Midbrain (tissue), 1 donor: ENCODE measurements around the gene FLRT1.

Experiments used
- DNase-seq: peaks from one replicate; lab custom pipeline; 2025; lab: John Stamatoyannopoulos, UW

Gene FLRT1

DNA sequence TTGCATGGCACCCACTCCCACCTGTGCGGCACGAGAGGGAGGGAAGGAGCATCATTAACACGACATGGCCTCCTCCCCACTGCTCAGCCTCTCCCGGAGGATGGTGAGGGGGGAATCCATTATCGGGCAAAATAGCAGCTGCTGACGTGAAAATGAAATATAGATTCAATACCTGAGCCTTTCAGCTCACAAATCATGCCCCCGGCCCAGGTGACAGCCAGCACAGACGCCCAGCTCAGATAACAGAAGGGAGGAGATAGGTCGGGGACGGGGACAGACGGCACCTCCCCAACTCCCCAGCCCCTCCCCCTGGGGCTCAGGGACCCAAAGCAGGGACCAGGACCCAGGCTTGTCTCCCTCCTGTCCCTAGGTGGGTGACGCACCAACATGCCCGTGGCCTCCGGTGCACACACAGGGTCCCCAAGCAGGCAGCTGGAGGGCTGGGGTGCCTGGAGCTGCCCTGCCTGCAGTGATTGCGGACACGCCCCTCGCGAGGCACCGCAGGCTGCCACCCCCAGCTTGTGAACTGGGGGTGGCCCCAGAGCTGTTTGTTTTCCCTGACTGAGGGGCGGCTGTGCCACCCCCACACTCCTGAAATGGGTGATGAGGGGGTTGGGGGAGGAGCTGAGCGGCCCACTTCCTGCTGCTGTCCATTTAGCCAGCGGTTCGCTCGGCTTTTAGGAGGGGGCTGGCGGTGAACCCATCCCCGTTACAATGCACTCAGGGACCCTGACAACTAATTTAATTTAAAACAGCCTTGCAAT, 31.7 kb downstream of the FLRT1 start:
- DNase-seq: no peak

DNA sequence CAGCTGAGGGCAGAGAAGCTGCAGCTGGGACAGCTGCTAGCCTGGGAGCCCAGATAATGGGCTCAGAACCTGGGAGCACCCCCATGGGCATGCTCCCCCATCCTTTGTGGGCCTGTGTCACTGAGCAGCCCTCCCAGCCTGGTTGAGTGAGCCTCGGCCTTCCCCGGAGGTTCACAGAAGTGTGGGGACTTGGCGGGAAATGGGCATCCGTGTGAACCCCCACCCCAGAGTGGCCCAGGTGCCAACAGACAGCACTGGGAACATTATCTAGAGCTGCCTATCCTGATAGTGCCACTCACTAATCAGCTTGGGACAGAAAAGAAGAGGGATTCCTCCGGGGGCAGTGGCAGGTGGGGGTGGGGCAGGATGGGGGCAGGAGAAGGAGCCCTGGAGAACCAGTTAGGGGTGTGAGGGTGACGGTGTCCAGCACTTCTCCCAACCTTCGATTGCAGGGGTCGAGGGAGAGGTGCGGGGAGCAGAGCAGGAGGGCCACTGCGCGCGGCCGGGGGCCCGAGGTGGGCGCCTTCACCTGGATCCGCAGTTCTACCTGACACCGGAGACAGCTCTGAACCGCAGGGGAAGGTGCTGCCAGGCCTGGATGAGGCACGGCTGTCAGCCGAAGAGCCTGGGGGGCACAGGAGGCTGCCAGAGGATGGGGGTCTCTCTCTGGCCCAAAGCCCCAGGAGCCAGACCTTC, 33.1 kb downstream of the FLRT1 start:
- no peak for DNase-seq

DNA sequence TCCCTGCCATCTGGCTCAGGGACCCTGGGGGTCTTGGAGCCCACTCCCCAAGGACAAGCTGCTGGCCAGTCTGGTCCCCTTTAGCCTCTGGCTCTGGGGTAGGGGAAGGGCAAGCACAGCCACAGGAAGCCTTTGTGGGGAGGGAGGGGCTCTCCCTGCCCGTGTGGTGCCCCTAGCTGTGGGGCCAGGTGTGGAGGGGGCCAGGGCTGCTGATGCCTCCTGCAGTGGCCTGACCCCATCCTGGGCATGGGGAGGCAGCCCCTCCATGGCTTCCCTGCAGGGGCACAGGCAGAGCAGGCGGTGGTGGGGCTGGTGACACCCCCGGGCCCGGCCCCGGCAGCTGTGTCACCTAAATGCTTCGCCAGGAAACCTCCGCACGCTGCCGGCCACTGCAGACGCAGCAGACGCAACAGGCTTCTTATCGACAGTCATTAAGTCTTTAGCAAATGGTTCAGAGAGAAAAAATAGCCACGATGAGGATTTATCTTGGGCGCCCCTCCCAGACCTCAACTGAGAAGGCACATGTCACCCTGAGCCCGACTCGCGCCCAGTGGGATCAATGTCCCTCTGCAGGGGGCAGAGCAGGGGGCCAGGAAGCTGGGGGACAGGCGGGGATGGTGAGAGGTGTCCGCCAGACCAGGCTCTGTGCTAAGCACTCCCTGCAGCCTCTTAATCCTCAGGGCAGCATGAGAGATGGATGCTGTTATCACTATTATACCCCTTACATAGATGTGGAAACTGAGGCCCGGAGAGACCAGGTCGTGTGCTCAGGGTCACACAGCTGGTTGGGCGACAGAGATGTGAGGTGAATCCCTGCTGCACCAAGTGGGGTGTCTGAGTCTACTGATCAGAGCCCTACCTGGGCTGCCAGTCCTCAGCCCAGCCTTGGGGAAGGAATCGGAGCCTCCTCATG, 33.9 kb downstream of the FLRT1 start:
- DNase-seq: no peak

GRCh38 chr11:64070314-64070681, 34.6 kb downstream of the FLRT1 start:
- DNase-seq: no peak

DNA sequence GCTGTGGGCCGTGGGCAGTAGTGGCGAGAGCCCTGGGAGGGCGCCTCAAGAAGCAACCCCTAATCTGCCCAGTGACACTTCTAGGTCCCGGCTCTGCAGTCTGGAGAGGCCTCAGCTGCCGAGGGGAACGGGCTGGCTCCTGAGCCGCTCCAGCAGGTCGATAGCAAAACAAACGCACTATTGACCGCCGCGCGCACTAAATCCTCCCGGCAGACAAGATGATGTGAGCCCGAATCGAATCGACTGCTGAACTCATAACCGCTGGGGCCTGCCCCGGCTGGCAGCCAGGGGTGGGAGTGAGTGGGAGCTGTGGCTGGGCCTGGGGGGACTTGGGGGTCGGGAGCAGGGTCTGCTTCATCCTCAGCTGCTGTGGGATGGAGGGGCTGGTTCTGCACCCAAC, 36.1 kb downstream of the FLRT1 start:
- peak; percentile 29 for DNase-seq

- DNase-seq: no peak
Observed at GRCh38 chr11:64072403-64072802, 36.7 kb downstream of the FLRT1 start.

DNA sequence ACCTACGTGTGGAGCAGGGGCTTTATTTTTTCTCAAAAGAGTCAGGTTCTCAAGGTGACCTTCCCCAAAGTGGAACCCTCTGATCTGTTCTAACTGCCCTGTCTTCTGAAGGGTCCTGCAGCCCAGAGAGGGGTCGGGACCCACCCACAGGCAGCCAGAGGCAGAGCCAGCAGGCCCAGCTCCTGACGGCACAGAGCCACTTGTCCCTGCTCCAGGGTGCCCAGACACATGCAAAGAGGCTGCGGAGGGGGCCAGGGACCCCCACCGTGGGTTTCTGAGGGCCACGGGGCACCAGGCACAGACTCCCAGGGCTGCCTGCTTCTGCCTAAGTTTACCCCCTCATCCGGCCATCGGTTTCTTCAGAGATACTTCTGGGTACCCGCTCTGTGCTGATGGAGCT, 37.1 kb downstream of the FLRT1 start:
- no peak for DNase-seq

- no peak for DNase-seq
Observed at GRCh38 chr11:64073542-64073941, 37.8 kb downstream of the FLRT1 start.

- DNase-seq: no peak
Observed at GRCh38 chr11:64074239-64074638, 38.5 kb downstream of the FLRT1 start.

DNA sequence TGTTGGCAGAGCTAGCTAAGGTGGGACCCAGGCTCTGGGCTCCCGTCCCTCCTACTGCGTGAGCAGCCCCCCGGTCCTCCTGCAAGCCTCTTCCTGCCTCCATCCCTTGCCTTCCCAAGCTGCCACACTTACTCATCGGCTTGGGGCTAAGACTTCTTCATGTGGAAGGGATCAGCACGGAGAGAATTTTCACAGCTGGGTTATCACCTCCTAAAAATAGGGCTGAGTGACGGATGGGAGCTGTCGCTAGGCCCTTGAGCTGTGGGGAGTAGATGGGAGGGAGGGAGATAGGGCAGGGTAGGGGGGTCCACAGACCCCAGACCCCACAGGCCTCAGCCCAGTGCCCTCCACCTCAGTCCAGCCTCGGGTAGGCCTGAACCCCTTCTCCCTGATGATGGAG, 41.0 kb downstream of the FLRT1 start:
- no peak for DNase-seq

GRCh38 chr11:64077607-64078006, 41.9 kb downstream of the FLRT1 start:
- no peak for DNase-seq

- DNase-seq: no peak
Observed at GRCh38 chr11:64078284-64078683, 42.6 kb downstream of the FLRT1 start.

DNA sequence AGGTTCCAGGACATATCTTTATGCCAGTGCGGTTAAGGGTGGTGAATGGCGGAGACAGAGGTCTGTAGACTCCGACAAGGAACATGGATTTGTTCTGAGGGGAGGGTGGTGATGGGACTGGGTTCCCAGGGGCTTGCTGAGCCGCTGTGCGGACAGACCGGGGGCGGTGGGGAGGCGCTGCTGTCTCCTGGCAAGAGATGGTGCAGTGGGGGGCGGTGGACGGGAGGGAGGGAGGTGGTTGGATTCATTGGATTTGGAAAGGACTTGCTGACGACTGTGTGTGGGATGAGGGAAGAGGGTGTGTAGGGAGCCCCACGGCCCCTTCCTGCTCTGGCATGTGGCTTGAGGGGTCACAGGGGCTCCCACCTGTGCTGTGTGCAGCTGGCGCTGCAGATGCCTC, 43.2 kb downstream of the FLRT1 start:
- no peak for DNase-seq

- no peak for DNase-seq
Observed at GRCh38 chr11:64080390-64080789, 44.7 kb downstream of the FLRT1 start.

DNA sequence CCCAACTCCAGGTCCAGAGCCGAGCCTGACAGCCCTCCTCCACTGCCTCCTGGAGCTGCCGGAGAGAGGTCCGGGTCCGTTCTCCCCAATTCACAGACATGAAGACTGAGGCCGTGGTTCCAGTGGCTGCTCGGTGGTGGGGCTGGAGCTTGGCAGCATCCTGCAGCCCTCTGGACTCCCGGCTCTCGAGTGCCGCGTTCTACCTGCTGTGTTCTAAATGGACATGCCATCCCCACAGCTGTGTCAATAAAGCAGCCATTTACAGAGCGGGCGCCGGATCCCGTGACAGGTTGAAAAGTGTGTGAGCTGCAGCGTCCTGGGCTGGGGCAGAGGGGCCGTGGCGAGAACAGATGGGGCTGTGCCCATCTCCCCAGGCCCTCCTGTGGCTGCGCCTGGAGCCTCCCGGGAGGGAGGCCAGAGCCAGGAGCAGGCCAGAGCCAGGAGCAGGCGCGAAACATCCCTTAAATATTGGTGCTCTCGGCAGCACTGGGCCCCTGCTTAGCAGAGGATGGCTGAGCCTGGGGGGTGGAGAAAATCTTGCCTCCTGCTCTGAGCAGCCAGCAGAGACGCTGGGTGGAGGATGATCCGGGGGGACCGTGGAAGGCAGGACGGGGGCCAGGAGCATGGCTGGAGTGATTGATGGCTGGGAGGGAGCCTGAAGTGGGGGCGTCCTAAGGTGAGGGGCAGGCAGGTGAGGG, 46.2 kb downstream of the FLRT1 start:
- DNase-seq: no peak

GRCh38 chr11:64083398-64084080, 47.8 kb downstream of the FLRT1 start:
- DNase-seq: no peak

DNA sequence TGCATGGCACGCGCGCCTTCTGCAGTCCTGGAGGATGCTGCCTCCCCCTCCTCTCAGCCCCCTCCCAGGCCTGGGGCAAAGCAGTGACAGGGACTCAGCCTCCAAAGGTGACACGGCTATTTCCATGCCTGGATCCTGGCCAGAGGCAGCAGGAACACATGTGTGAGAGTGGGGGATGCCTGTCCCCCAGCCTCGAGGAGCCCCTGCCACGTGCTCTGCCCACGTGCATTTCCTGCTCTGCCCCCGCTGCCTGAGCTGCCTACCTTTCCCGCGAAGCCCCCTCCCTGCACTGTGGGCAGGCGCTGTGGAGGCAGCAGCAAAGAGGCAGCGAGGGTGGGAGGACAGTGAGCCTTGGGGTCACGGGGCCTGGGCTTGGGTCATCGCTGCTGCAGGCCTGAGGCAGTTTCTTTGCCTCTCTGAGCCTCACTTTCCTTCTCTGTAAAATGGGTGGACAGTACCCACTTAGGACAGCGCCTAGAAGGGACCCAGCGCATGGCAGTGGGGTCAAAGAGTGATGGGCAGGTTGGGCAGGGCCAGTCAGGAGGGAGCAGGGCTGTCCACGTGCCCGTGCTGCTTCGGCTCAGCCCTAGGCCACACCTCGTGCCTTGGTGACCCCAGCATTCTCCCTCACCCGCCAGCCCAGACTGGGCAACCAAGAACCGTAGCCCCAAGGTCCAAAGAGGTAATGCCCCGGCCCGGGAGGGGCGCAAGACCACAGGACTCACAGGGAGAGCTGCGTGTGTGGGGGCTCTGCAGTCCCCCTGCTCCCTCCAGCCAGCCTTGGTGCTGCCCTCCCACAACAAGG, 48.6 kb downstream of the FLRT1 start:
- no peak for DNase-seq

DNA sequence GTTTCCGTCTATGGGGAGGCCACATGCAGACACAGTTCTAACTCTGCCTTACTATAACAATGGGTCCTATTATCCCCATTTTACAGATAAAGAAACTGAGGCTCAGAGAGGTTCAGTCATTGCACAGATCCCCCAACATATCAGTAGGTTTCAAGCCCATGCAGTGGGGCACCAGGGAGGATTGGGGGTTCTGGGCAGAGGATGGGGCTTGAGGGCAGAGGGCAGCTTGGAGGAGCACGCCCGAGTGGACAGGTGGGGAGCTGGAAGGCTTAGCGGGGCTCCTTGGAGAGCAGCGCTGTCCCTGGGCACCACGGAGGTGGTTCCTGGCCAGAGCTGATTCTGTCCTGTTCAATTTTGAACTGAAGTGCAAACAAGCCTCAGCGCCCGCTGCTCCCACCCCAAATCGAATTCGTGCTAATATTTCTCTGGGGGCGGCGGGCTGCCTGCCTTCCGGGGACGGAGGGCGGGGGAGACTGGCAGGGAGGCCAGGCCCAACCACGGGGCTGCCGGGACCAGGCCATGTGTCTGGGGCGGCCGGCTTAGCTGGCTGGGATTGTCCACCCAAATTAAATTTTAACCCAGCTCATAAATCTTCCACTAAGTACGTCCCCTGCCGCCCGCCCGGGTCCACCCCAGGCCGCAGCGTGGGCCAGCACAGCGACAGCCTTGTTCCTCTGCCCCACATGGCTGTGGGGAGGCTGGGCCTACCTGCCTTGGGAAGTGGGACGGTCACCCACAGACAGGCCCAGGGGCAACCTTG, 49.4 kb downstream of the FLRT1 start:
- DNase-seq: no peak
